HEK293 (cell line): ENCODE results near the gene NUP62.
A peak's percentile ranks its signal among the peaks of the same experiment; 100 is the strongest.

Experiments
- CTCF ChIP-seq: fragments of 450-650 bp; formaldehyde crosslinking; IDR thresholded peaks from 2 replicates; pipeline ENCODE4 v1.5.1; 2016; ENCODE audit warnings: missing biosample characterization, missing genetic modification characterization
- KLF1 ChIP-seq: fragments of 450-650 bp; formaldehyde crosslinking; IDR thresholded peaks from 2 replicates; pipeline ENCODE4 v1.5.1; 2016; ENCODE audit warnings: missing biosample characterization, missing genetic modification characterization
- SALL2 ChIP-seq: fragments of 450-650 bp; formaldehyde crosslinking; IDR thresholded peaks from 2 replicates; pipeline ENCODE4 v1.5.0; 2017; ENCODE audit warnings: missing biosample characterization, mild to moderate bottlenecking, missing genetic modification characterization, borderline replicate concordance
- ZBTB10 ChIP-seq: fragments of 450-650 bp; formaldehyde crosslinking; IDR thresholded peaks from 2 replicates; pipeline ENCODE4 v1.5.1; 2016; ENCODE audit warnings: missing biosample characterization, missing genetic modification characterization
- ZNF175 ChIP-seq: fragments of 450-650 bp; formaldehyde crosslinking; IDR thresholded peaks from 2 replicates; pipeline ENCODE4 v1.5.1; 2016; ENCODE audit warnings: missing biosample characterization, missing genetic modification characterization
- ZNF239 ChIP-seq: fragments of 450-650 bp; formaldehyde crosslinking; IDR thresholded peaks from 2 replicates; pipeline ENCODE4 v1.5.1; 2016; ENCODE audit warnings: missing biosample characterization, missing genetic modification characterization
- ZNF266 ChIP-seq: fragments of 450-650 bp; formaldehyde crosslinking; IDR thresholded peaks from 2 replicates; pipeline ENCODE4 v1.5.1; 2016; ENCODE audit warnings: missing biosample characterization, missing genetic modification characterization, low read depth
- ZNF324 ChIP-seq: fragments of 450-650 bp; formaldehyde crosslinking; IDR thresholded peaks from 2 replicates; pipeline ENCODE4 v1.5.1; 2016; ENCODE audit warnings: missing biosample characterization, missing genetic modification characterization
- ZNF341 ChIP-seq: fragments of 450-650 bp; formaldehyde crosslinking; IDR thresholded peaks from 2 replicates; pipeline ENCODE4; 2016; ENCODE audit warnings: low read depth, missing biosample characterization, missing genetic modification characterization
- ZNF785 ChIP-seq: fragments of 450-650 bp; formaldehyde crosslinking; IDR thresholded peaks from 2 replicates; pipeline ENCODE4 v1.5.1; 2016; ENCODE audit warnings: missing biosample characterization, missing genetic modification characterization

GRCh38 chr19:49870309-49870901, 58.9 kb downstream of the NUP62 start:
- TF ChIP-seq ZNF341 (no peak), ZNF785 (tag by site-specific recombination) (no peak), CTCF (tag by site-specific recombination) (no peak), SALL2 (tag by site-specific recombination) (no peak), ZNF239 (tag by site-specific recombination) (no peak), ZNF324 (tag by site-specific recombination) (no peak), KLF1 (tag by site-specific recombination) (peak; percentile 32; the same call in 1 of the 2 replicates), ZNF266 (tag by site-specific recombination) (no peak), ZBTB10 (tag by site-specific recombination) (no peak), ZNF175 (tag by site-specific recombination) (no peak)
